NT2/D1 (cell line): Measurements from ENCODE around the gene ZNF202.

Experiments
- DNase-seq: peaks from one replicate; pipeline ENCODE4 v3.0.0-alpha.2; 2011; ENCODE audit warnings: low read depth, low spot score
- H3K27me3 ChIP-seq: 2 replicates; pipeline ENCODE4 v1.6.0; 2011; ENCODE audit warnings: mild to moderate bottlenecking; ENCODE audit not compliant: insufficient read length, insufficient read depth
- H3K36me3 ChIP-seq: 2 replicates; pipeline ENCODE4 v1.6.1; 2011; ENCODE audit warnings: mild to moderate bottlenecking, low read length, mixed read lengths; ENCODE audit not compliant: insufficient read depth, insufficient read length
- H3K4me1 ChIP-seq: 2 replicates; pipeline ENCODE4 v1.5.1; 2011; ENCODE audit not compliant: insufficient read depth, insufficient read length
- H3K4me3 ChIP-seq: 2 replicates; pipeline ENCODE4 v1.5.1; 2011; ENCODE audit warnings: low read depth; ENCODE audit not compliant: insufficient read length
- H3K9ac ChIP-seq: 2 replicates; pipeline ENCODE4 v1.6.0; 2011; ENCODE audit warnings: low read depth; ENCODE audit not compliant: insufficient read length
- H3K9me3 ChIP-seq: 2 replicates; pipeline ENCODE4 v1.5.1; 2011; ENCODE audit warnings: mild to moderate bottlenecking, low read length; ENCODE audit not compliant: insufficient read depth
- SUZ12 ChIP-seq: IDR thresholded peaks from 2 replicates; pipeline ENCODE4 v1.6.1; 2011; ENCODE audit not compliant: insufficient read length, insufficient read depth; ENCODE audit errors: extremely low read depth
- YY1 ChIP-seq: IDR thresholded peaks from 2 replicates; pipeline ENCODE4 v1.6.1; 2011; ENCODE audit not compliant: insufficient read length, insufficient read depth
- ZNF274 ChIP-seq: IDR thresholded peaks from 2 replicates; pipeline ENCODE4 v1.6.1; 2011; ENCODE audit warnings: mild to moderate bottlenecking, low read depth, low read length

ZNF202 gene

GRCh38 chr11:123771664-123772063 is 30.2 kb upstream of the ZNF202 start:
- no peaks in the 10 kb centered on the region for H3K9me3 ChIP-seq
- no peaks in the 10 kb centered on the region for H3K4me1 ChIP-seq
- no peak overlapping the region for H3K9ac ChIP-seq
- TF ChIP-seq SUZ12: no peak
- TF ChIP-seq YY1: no peak
- no peak for TF ChIP-seq ZNF274
- no peaks in the 10 kb centered on the region for H3K36me3 ChIP-seq
- H3K4me3 ChIP-seq: no peak overlapping the region
- no peaks in the 10 kb centered on the region for H3K27me3 ChIP-seq
- no peak for DNase-seq

- Histone ChIP-seq H3K9ac (no peak overlapping the region), H3K4me1 (no peaks in the 10 kb centered on the region), H3K4me3 (no peak overlapping the region), H3K36me3 (no peaks in the 10 kb centered on the region), H3K27me3 (no peaks in the 10 kb centered on the region), H3K9me3 (no peaks in the 10 kb centered on the region)
- DNase-seq: no peak
- TF ChIP-seq SUZ12: no peak
- no peak for TF ChIP-seq YY1
- TF ChIP-seq ZNF274: no peak
Measured at GRCh38 chr11:123770712-123771111, 29.3 kb upstream of the ZNF202 start.

GRCh38 chr11:123765601-123766000 is 24.1 kb upstream of the ZNF202 start:
- TF ChIP-seq ZNF274 (no peak), YY1 (no peak), SUZ12 (no peak)
- Histone ChIP-seq H3K27me3 (no peaks in the 10 kb centered on the region), H3K36me3 (no peaks in the 10 kb centered on the region), H3K4me1 (no peaks in the 10 kb centered on the region), H3K9ac (no peak overlapping the region), H3K4me3 (no peak overlapping the region), H3K9me3 (no peaks in the 10 kb centered on the region)
- DNase-seq: no peak

- no peaks in the 10 kb centered on the region for H3K36me3 ChIP-seq
- no peaks in the 10 kb centered on the region for H3K4me1 ChIP-seq
- no peak overlapping the region for H3K9ac ChIP-seq
- no peak overlapping the region for H3K4me3 ChIP-seq
- DNase-seq: no peak
- TF ChIP-seq ZNF274 (no peak), SUZ12 (no peak), YY1 (no peak)
- H3K27me3 ChIP-seq: no peaks in the 10 kb centered on the region
- H3K9me3 ChIP-seq: no peaks in the 10 kb centered on the region
Measured at GRCh38 chr11:123762422-123762821, 21.0 kb upstream of the ZNF202 start.

- H3K9ac ChIP-seq: no peak overlapping the region
- H3K36me3 ChIP-seq: no peaks in the 10 kb centered on the region
- no peak for DNase-seq
- no peaks in the 10 kb centered on the region for H3K27me3 ChIP-seq
- no peak overlapping the region for H3K4me3 ChIP-seq
- H3K9me3 ChIP-seq: no peaks in the 10 kb centered on the region
- no peaks in the 10 kb centered on the region for H3K4me1 ChIP-seq
- no peak for TF ChIP-seq YY1
- no peak for TF ChIP-seq ZNF274
- TF ChIP-seq SUZ12: no peak
Measured at GRCh38 chr11:123760894-123761293, 19.4 kb upstream of the ZNF202 start.

GRCh38 chr11:123757976-123758375 is 16.5 kb upstream of the ZNF202 start:
- Histone ChIP-seq H3K4me1 (no peaks in the 10 kb centered on the region), H3K4me3 (no peak overlapping the region), H3K36me3 (no peaks in the 10 kb centered on the region), H3K27me3 (no peaks in the 10 kb centered on the region), H3K9me3 (no peaks in the 10 kb centered on the region), H3K9ac (no peak overlapping the region)
- TF ChIP-seq YY1 (no peak), ZNF274 (no peak), SUZ12 (no peak)
- no peak for DNase-seq

- DNase-seq: no peak
- no peaks in the 10 kb centered on the region for H3K36me3 ChIP-seq
- TF ChIP-seq ZNF274 (no peak), YY1 (no peak), SUZ12 (no peak)
- H3K9me3 ChIP-seq: no peaks in the 10 kb centered on the region
- no peaks in the 10 kb centered on the region for H3K4me1 ChIP-seq
- no peak overlapping the region for H3K4me3 ChIP-seq
- no peaks in the 10 kb centered on the region for H3K27me3 ChIP-seq
- no peak overlapping the region for H3K9ac ChIP-seq
Measured at GRCh38 chr11:123755813-123756212, 14.4 kb upstream of the ZNF202 start.

- no peak for TF ChIP-seq ZNF274
- TF ChIP-seq SUZ12: no peak
- TF ChIP-seq YY1: no peak
- Histone ChIP-seq H3K9me3 (no peaks in the 10 kb centered on the region), H3K4me1 (no peaks in the 10 kb centered on the region), H3K4me3 (no peak overlapping the region), H3K36me3 (no peaks in the 10 kb centered on the region), H3K27me3 (no peaks in the 10 kb centered on the region), H3K9ac (no peak overlapping the region)
- no peak for DNase-seq
Measured at GRCh38 chr11:123755344-123755743, 13.9 kb upstream of the ZNF202 start.
